Measurements from ENCODE around the gene RBM47. TPM values are rescaled to one million over a fixed set of nuclear protein-coding genes. Genes with fewer than 3 reads are reported as not detected.

RBM47 gene
- polyA plus RNA-seq, 1 donor from 2014 or later: 1.7 TPM

GRCh38 chr4:40548256-40548655, 81.4 kb downstream of the RBM47 start:
- H4K20me1 ChIP-seq (ENCODE audit: insufficient read depth): no peaks in the 10 kb centered on the region
- no peak overlapping the region for H3K9ac ChIP-seq (ENCODE audit: low read length)
- H3F3A ChIP-seq (ENCODE audit: insufficient read depth, low read length, poor library complexity, severe bottlenecking): no peaks in the 10 kb centered on the region
- H3K4me2 ChIP-seq (ENCODE audit: low read length): no peak overlapping the region
- no peak overlapping the region for H3K4me3 ChIP-seq (ENCODE audit: low read length)
- no peaks in the 10 kb centered on the region for H3K9me3 ChIP-seq (ENCODE audit: low read length)
- H3K9me2 ChIP-seq (ENCODE audit: insufficient read depth, low read length): no peaks in the 10 kb centered on the region
- no peak overlapping the region for H2AFZ ChIP-seq (ENCODE audit: low read depth, low read length)
- no peak for TF ChIP-seq SMC3 (conservative IDR thresholded peaks at IDR 0.05; ENCODE audit: poor library complexity)
- TF ChIP-seq TAF1 (IDR thresholded peaks at IDR 0.05; ENCODE audit: low read depth): no peak
- no peak for TF ChIP-seq CTCF (IDR thresholded peaks at IDR 0.05; ENCODE audit: poor library complexity, severe bottlenecking)
- no peak for TF ChIP-seq EP300 (conservative IDR thresholded peaks at IDR 0.05; ENCODE audit: poor library complexity, severe bottlenecking)
- no peak for TF ChIP-seq EZH2 (IDR thresholded peaks at IDR 0.05; ENCODE audit: borderline replicate concordance, insufficient read depth, low read length, poor library complexity, severe bottlenecking)
- TF ChIP-seq REST (IDR thresholded peaks at IDR 0.05; ENCODE audit: borderline replicate concordance): no peak
- TF ChIP-seq POLR2AphosphoS5 (IDR thresholded peaks at IDR 0.05): no peak
- TF ChIP-seq MXI1 (conservative IDR thresholded peaks at IDR 0.05; ENCODE audit: poor library complexity, severe bottlenecking): no peak
- TF ChIP-seq RAD21 (conservative IDR thresholded peaks at IDR 0.05): no peak
- no peak overlapping the region for H3K27ac ChIP-seq (ENCODE audit: low read length)
- H3K79me2 ChIP-seq (replicated peaks; ENCODE audit: insufficient read depth, low read length): no peaks in the 10 kb centered on the region
- no peaks in the 10 kb centered on the region for H3K36me3 ChIP-seq (ENCODE audit: insufficient read depth, low read length)
- H3K27me3 ChIP-seq (ENCODE audit: insufficient read depth, low read depth, low read length): no peaks in the 10 kb centered on the region

GRCh38 chr4:40547789-40548132, 81.9 kb downstream of the RBM47 start:
- Histone ChIP-seq H3K4me2 (ENCODE audit: low read length) (no peak overlapping the region), H3K79me2 (replicated peaks; ENCODE audit: insufficient read depth, low read length) (no peaks in the 10 kb centered on the region), H3K9me3 (ENCODE audit: low read length) (no peaks in the 10 kb centered on the region), H4K20me1 (ENCODE audit: insufficient read depth) (no peaks in the 10 kb centered on the region), H2AFZ (ENCODE audit: low read depth, low read length) (no peak overlapping the region), H3K36me3 (ENCODE audit: insufficient read depth, low read length) (no peaks in the 10 kb centered on the region), H3F3A (ENCODE audit: insufficient read depth, low read length, poor library complexity, severe bottlenecking) (no peaks in the 10 kb centered on the region), H3K27ac (ENCODE audit: low read length) (no peak overlapping the region), H3K9ac (ENCODE audit: low read length) (no peak overlapping the region), H3K27me3 (ENCODE audit: insufficient read depth, low read depth, low read length) (no peaks in the 10 kb centered on the region), H3K9me2 (ENCODE audit: insufficient read depth, low read length) (no peaks in the 10 kb centered on the region), H3K4me3 (ENCODE audit: low read length) (no peak overlapping the region)
- TF ChIP-seq RAD21 (conservative IDR thresholded peaks at IDR 0.05) (no peak), TAF1 (IDR thresholded peaks at IDR 0.05; ENCODE audit: low read depth) (no peak), EP300 (conservative IDR thresholded peaks at IDR 0.05; ENCODE audit: poor library complexity, severe bottlenecking) (no peak), SMC3 (conservative IDR thresholded peaks at IDR 0.05; ENCODE audit: poor library complexity) (no peak)

Data from neural cell (in vitro differentiated cells).